MM.1S (cell line): ENCODE data around the gene SNRK.

Experiments
- DNase-seq: peaks from one replicate; pipeline ENCODE4 v3.0.0-alpha.2; 2015
- H2AFZ ChIP-seq: fragments of 300-600 bp; sonication (generic); 2 replicates; pipeline ENCODE4 v1.6.0; 2016; ENCODE audit warnings: antibody characterized with exemption, low read length
- H3F3A ChIP-seq: fragments of 300-600 bp; sonication (generic); 2 replicates; pipeline ENCODE4 v1.6.1; 2016; ENCODE audit warnings: mild to moderate bottlenecking, antibody characterized with exemption, low read length, moderate library complexity, mixed read lengths; ENCODE audit not compliant: insufficient read depth
- H3K27ac ChIP-seq: fragments of 300-600 bp; sonication (generic); 2 replicates; pipeline ENCODE4 v1.5.1; 2016; ENCODE audit warnings: mild to moderate bottlenecking, low read length
- H3K27me3 ChIP-seq: fragments of 300-600 bp; sonication (generic); replicated peaks from 2 replicates; pipeline ENCODE4 v1.6.0; 2016; ENCODE audit warnings: low read length; ENCODE audit not compliant: insufficient read depth
- H3K36me3 ChIP-seq: fragments of 300-600 bp; sonication (generic); replicated peaks from 2 replicates; pipeline ENCODE4 v1.6.1; 2016; ENCODE audit warnings: mild to moderate bottlenecking, low read length, mixed read lengths; ENCODE audit not compliant: insufficient read depth
- H3K4me1 ChIP-seq: fragments of 300-600 bp; sonication (generic); 2 replicates; pipeline ENCODE4 v1.6.1; 2016; ENCODE audit warnings: low read length, mixed read lengths
- H3K4me2 ChIP-seq: fragments of 300-600 bp; sonication (generic); 2 replicates; pipeline ENCODE4 v1.6.0; 2016; ENCODE audit warnings: low read depth, low read length
- H3K4me3 ChIP-seq: fragments of 300-600 bp; sonication (generic); 2 replicates; pipeline ENCODE4 v1.5.1; 2016; ENCODE audit warnings: low read length, mixed read lengths
- H3K79me2 ChIP-seq: fragments of 300-600 bp; sonication (generic); 2 replicates; pipeline ENCODE4 v1.6.1; 2016; ENCODE audit warnings: mixed run types, low read length, mixed read lengths
- H3K9ac ChIP-seq: fragments of 300-600 bp; sonication (generic); 2 replicates; pipeline ENCODE4 v1.6.1; 2016; ENCODE audit warnings: low read length, mixed read lengths
- H3K9me2 ChIP-seq: fragments of 300-600 bp; sonication (generic); replicated peaks from 2 replicates; pipeline ENCODE4 v1.6.1; 2016; ENCODE audit warnings: mild to moderate bottlenecking, low read length, mixed read lengths; ENCODE audit not compliant: insufficient read depth
- H3K9me3 ChIP-seq: fragments of 300-600 bp; sonication (generic); replicated peaks from 2 replicates; pipeline ENCODE4 v1.6.1; 2016; ENCODE audit warnings: mild to moderate bottlenecking, low read length, mixed read lengths; ENCODE audit not compliant: insufficient read depth
- H4K20me1 ChIP-seq: fragments of 300-600 bp; sonication (generic); 2 replicates; pipeline ENCODE4 v1.6.1; 2016; ENCODE audit warnings: mild to moderate bottlenecking, low read length, moderate library complexity, mixed read lengths; ENCODE audit not compliant: insufficient read depth
- CTCF ChIP-seq: fragments of 300-600 bp; sonication (generic); IDR thresholded peaks from 2 replicates; pipeline ENCODE4 v1.5.1; 2016; ENCODE audit warnings: antibody characterized with exemption, low read length, mixed read lengths
- EZH2 ChIP-seq: fragments of 300-600 bp; sonication (generic); optimal IDR thresholded peaks from 2 replicates; pipeline ENCODE3; 2017; ENCODE audit warnings: low read depth, mild to moderate bottlenecking, antibody characterized with exemption, low read length, mixed read lengths
- EZH2phosphoT487 ChIP-seq: fragments of 300-600 bp; sonication (generic); IDR thresholded peaks from 2 replicates; pipeline ENCODE4 v1.6.1; 2018; ENCODE audit warnings: antibody characterized with exemption, low read length

The SNRK gene

DNA sequence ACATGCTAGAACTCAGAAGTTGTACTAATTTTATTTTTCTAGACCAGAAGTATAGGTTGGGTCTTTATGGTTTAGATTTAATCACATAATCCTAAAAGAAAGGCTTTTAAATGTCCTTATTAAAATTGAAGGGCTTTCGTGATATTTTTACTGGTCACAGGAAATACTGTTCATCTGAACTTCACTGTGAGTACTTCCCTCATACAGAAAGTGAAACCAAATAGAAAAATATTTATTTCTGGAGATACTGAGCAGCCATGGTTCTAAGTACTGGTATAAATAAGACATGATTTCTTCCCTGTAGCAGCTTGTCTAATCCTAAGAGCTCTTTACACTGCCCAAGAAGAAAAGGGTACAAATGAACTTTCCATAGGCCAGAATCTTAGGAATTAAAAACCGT is 2.0 kb downstream of the SNRK start:
- DNase-seq, result peak; percentile 76
- peaks cover 65% of the 10 kb centered on the region for H3K79me2 ChIP-seq
- H3K9me2 ChIP-seq, result no peaks in the 10 kb centered on the region
- no peak overlapping the region for H2AFZ ChIP-seq
- H3F3A ChIP-seq, result peaks cover 4% of the 10 kb centered on the region; the same call in 1 of the 2 replicates
- no peaks in the 10 kb centered on the region for H3K27me3 ChIP-seq
- H3K9ac ChIP-seq, result peak overlapping the region; percentile 73; the same call in 1 of the 2 replicates
- TF ChIP-seq CTCF (no peak), EZH2phosphoT487 (no peak), EZH2 (no peak)
- peak overlapping the region; percentile 44; the same call in 1 of the 2 replicates for H3K27ac ChIP-seq
- no peaks in the 10 kb centered on the region for H3K9me3 ChIP-seq
- H4K20me1 ChIP-seq, result no peaks in the 10 kb centered on the region
- peak overlapping the region; percentile 92 for H3K4me2 ChIP-seq
- H3K4me1 ChIP-seq, result peaks cover 35% of the 10 kb centered on the region
- no peaks in the 10 kb centered on the region for H3K36me3 ChIP-seq
- peak overlapping the region; percentile 65 for H3K4me3 ChIP-seq

GRCh38 chr3:43288850-43289249 is 2.5 kb downstream of the SNRK start:
- Histone ChIP-seq H3K9ac (peak overlapping the region; percentile 73; the same call in 1 of the 2 replicates), H3K4me2 (peak overlapping the region; percentile 92)

DNA sequence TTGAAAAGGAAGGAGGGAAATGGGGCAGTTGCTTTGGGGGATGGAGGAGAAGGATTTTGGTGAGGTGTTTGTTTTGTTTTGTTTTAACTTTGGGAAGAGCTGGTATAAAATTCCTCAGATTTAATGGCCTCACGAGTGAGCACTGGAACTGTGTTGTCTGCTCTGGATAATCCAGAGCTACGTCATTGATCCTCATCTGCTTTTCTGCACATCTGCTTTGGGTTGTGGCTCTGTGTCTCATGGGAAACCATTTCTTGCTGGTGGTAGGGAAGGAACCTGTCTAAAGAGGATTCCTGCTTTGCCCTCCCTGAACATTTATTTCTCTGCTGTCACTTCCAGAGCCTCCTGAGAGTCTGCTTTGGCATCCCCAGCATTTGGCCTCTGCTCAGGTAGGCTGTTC is 3.1 kb downstream of the SNRK start:
- no peak for DNase-seq
- no peaks in the 10 kb centered on the region for H3K9me3 ChIP-seq
- no peak overlapping the region for H3K27ac ChIP-seq
- TF ChIP-seq CTCF, result no peak
- no peak for TF ChIP-seq EZH2phosphoT487
- no peaks in the 10 kb centered on the region for H4K20me1 ChIP-seq
- H3K79me2 ChIP-seq, result peaks cover 75% of the 10 kb centered on the region
- H3K9me2 ChIP-seq, result no peaks in the 10 kb centered on the region
- no peaks in the 10 kb centered on the region for H3K36me3 ChIP-seq
- peaks cover 4% of the 10 kb centered on the region; the same call in 1 of the 2 replicates for H3F3A ChIP-seq
- H3K27me3 ChIP-seq, result no peaks in the 10 kb centered on the region
- H3K9ac ChIP-seq, result no peak overlapping the region
- H3K4me3 ChIP-seq, result no peak overlapping the region
- H3K4me1 ChIP-seq, result peaks cover 42% of the 10 kb centered on the region
- no peak overlapping the region for H2AFZ ChIP-seq
- peak overlapping the region; percentile 92 for H3K4me2 ChIP-seq

More at GRCh38 chr3:43288850-43289249, 2.5 kb downstream of the SNRK start:
- Histone ChIP-seq H3K27me3 (no peaks in the 10 kb centered on the region), H3K27ac (peak overlapping the region; percentile 44; the same call in 1 of the 2 replicates), H3K9me2 (no peaks in the 10 kb centered on the region), H2AFZ (no peak overlapping the region), H3K9me3 (no peaks in the 10 kb centered on the region), H3K79me2 (peaks cover 70% of the 10 kb centered on the region), H3K4me3 (peak overlapping the region; percentile 65), H4K20me1 (no peaks in the 10 kb centered on the region), H3F3A (peaks cover 4% of the 10 kb centered on the region; the same call in 1 of the 2 replicates), H3K36me3 (no peaks in the 10 kb centered on the region), H3K4me1 (peaks cover 37% of the 10 kb centered on the region)
- no peak for DNase-seq
- TF ChIP-seq CTCF (no peak), EZH2phosphoT487 (no peak), EZH2 (no peak)
